Stomach (tissue), 9 donors: ENCODE data around the gene PLPPR3. TPM values are rescaled to one million over a fixed set of nuclear protein-coding genes. Genes with fewer than 3 reads are reported as not detected.

Experiments
- DNase-seq, 2 donors: peaks; one replicate each; pipeline versions ENCODE4 v3.0.0 to v3.0.0-alpha.2; 2013 to 2019
- H3K27ac ChIP-seq, 5 donors: fragments of 200-600 bp in 4 of 5; sonication (generic) in 4 of 5; one replicate each; pipeline ENCODE4 v1.5.1; 2013 to 2019; ENCODE audit warnings: mild to moderate bottlenecking in 1 of 5, moderate library complexity in 1 of 5
- H3K27me3 ChIP-seq, 3 donors: fragments of 200-600 bp; sonication (generic); one replicate each; pipeline ENCODE4 v1.5.1; 2017 to 2019; ENCODE audit warnings: mixed run types in 1 of 3
- H3K36me3 ChIP-seq, 4 donors: fragments of 200-600 bp; sonication (generic); 1 replicate in 3 of 4; 2 replicates in 1 of 4; pipeline ENCODE4 v1.5.1; 2016 to 2019
- H3K4me1 ChIP-seq, 4 donors: fragments of 200-600 bp; sonication (generic); one replicate each; pipeline ENCODE4 v1.5.1; 2016 to 2019
- H3K4me3 ChIP-seq, 4 donors: fragments of 200-600 bp; sonication (generic) in 3 of 4; one replicate each; pipeline ENCODE4 v1.5.1; 2016 to 2019; ENCODE audit warnings: mild to moderate bottlenecking in 1 of 4
- H3K9me3 ChIP-seq, 4 donors: fragments of 200-600 bp; sonication (generic); one replicate each; pipeline ENCODE4 v1.5.1; 2016 to 2019
- CTCF ChIP-seq, 7 experiments: fragments of 450-650 bp in 4 of 7; fragments of 200-600 bp in 3 of 7; sonication (generic) in 3 of 7; IDR thresholded peaks; one replicate each; pipeline ENCODE4 v1.5.1; 2016 to 2019; ENCODE audit warnings: antibody characterized with exemption in 7 of 7, control low read depth in 2 of 7, mild to moderate bottlenecking in 1 of 7
- EP300 ChIP-seq: sonication (generic); formaldehyde crosslinking; IDR thresholded peaks from one replicate; pipeline ENCODE4 v1.6.1; 2017; ENCODE audit warnings: antibody characterized with exemption
- POLR2A ChIP-seq, 4 donors: fragments of 450-650 bp; IDR thresholded peaks; one replicate each; pipeline ENCODE4 v1.6.1; 2016; ENCODE audit warnings: antibody characterized with exemption in 4 of 4, control low read depth in 2 of 4, mild to moderate bottlenecking in 1 of 4, moderate library complexity in 1 of 4
- POLR2AphosphoS5 ChIP-seq, 3 donors: sonication (generic); formaldehyde crosslinking; IDR thresholded peaks; one replicate each; pipeline ENCODE4 v1.6.1; 2016; ENCODE audit warnings: antibody characterized with exemption in 3 of 3
- WGBS, 5 donors: extraction: QIAGEN DNeasy Blood & Tissue Kit in 3 of 5; methylation state at CpG; one replicate each; pipeline versions ENCODE4 v1.1.5 to v1.1.7; 2013 to 2018; 5-methylcytosine and 5-hydroxymethylcytosine counted together
- intact Hi-C: fragments of 100-400 bp; cut with DNase I; formaldehyde crosslinking; loops from one replicate; pipeline ENCODE4 v1.15.1; 2023; ENCODE audit warnings: low total_unique reads
- polyA plus RNA-seq, 3 donors: library from polyadenylated mRNA; stranded (reverse); fragments of 200-250 nt; gene quantifications; one replicate each; pipeline ENCODE4 v1.2.3, GENCODE V29; 2013
- total RNA-seq, 5 donors: library from RNA; depleted of rRNA; stranded (reverse); fragments of >200 nt; gene quantifications; one replicate each; pipeline versions ENCODE4 v1.1.0 to v1.2.3, GENCODE V29; 2014 to 2016
- donor health status: healthy with polysubstance abuse.
- donor health status: Bipolar disorder and iron deficiency.
- donor health status: healthy.

Gene PLPPR3
- total and polyA plus RNA-seq, 8 donors = 0.46 to 0.55 TPM; not detected in 6

- Histone ChIP-seq H3K4me3 (no peak overlapping the region), H3K9me3 (no peaks in the 10 kb centered on the region), H3K36me3 (peaks cover 56 to 66% (median 64%) of the 10 kb centered on the region in 4 donors), H3K4me1 (peaks cover 0 to 1% (median 0%) of the 10 kb centered on the region in 4 donors), H3K27me3 (no peaks in the 10 kb centered on the region), H3K27ac (no peak overlapping the region)
- 88 to 94% (median 90%) methylated on average over 45 to 80 of the region's 80 CpGs for WGBS, 5 donors
- no peak for TF ChIP-seq CTCF (IDR thresholded peaks at IDR 0.05)
- no peak for TF ChIP-seq EP300
- TF ChIP-seq POLR2A (IDR thresholded peaks at IDR 0.05) = no peak
- no peak for TF ChIP-seq POLR2AphosphoS5 (IDR thresholded peaks at IDR 0.05)
- intact Hi-C loops = no loop called here
- DNase-seq = no peak
Observed at GRCh38 chr19:812049-812746, 9.6 kb downstream of the PLPPR3 start.

- Histone ChIP-seq H3K36me3 (peaks cover 62 to 72% (median 70%) of the 10 kb centered on the region in 4 donors), H3K9me3 (no peaks in the 10 kb centered on the region), H3K4me3 (no peak overlapping the region), H3K27ac (no peak overlapping the region), H3K27me3 (no peaks in the 10 kb centered on the region), H3K4me1 (peaks cover 0 to 6% (median 0%) of the 10 kb centered on the region in 4 donors)
- no peak for TF ChIP-seq CTCF (IDR thresholded peaks at IDR 0.05)
- intact Hi-C loops = no loop called here
- DNase-seq = no peak
- 86 to 94% (median 91%) methylated on average over 20 of the region's 20 CpGs for WGBS, 5 donors
Observed at GRCh38 chr19:811506-812048, 10.2 kb downstream of the PLPPR3 start.

- H3K27ac ChIP-seq = no peak overlapping the region
- H3K36me3 ChIP-seq = peaks cover 68 to 78% (median 76%) of the 10 kb centered on the region in 4 donors
- no peaks in the 10 kb centered on the region for H3K9me3 ChIP-seq
- intact Hi-C loops = no loop called here
- no peak for DNase-seq
- no peaks in the 10 kb centered on the region for H3K27me3 ChIP-seq
- peaks cover 0 to 6% (median 0%) of the 10 kb centered on the region in 4 donors for H3K4me1 ChIP-seq
- 78 to 82% (median 81%) methylated on average over 16 to 25 of the region's 25 CpGs for WGBS, 5 donors
- TF ChIP-seq CTCF (IDR thresholded peaks at IDR 0.05) (no peak), POLR2AphosphoS5 (IDR thresholded peaks at IDR 0.05) (no peak), EP300 (no peak), POLR2A (IDR thresholded peaks at IDR 0.05) (no peak)
- H3K4me3 ChIP-seq = no peak overlapping the region
Observed at GRCh38 chr19:810883-811489, 10.8 kb downstream of the PLPPR3 start.

- TF ChIP-seq CTCF (IDR thresholded peaks at IDR 0.05) (no peak), POLR2AphosphoS5 (IDR thresholded peaks at IDR 0.05) (no peak), POLR2A (IDR thresholded peaks at IDR 0.05) (no peak), EP300 (no peak)
- Histone ChIP-seq H3K4me3 (no peak overlapping the region), H3K9me3 (no peaks in the 10 kb centered on the region), H3K27ac (no peak overlapping the region), H3K27me3 (no peaks in the 10 kb centered on the region), H3K36me3 (peaks cover 75 to 85% (median 83%) of the 10 kb centered on the region in 4 donors), H3K4me1 (peaks cover 0 to 6% (median 3%) of the 10 kb centered on the region in 4 donors)
- intact Hi-C loops = no loop called here
- no peak for DNase-seq
- 79 to 85% (median 83%) methylated on average over 27 to 30 of the region's 30 CpGs for WGBS, 5 donors
Observed at GRCh38 chr19:810077-810855, 11.5 kb downstream of the PLPPR3 start.
